GM12892 (cell line): ENCODE data around the gene FBN3.

Source experiments
- DNase-seq: peaks from one replicate; pipeline ENCODE4 v3.0.0; 2011; ENCODE audit not compliant: insufficient read length
- FAIRE-seq: peaks from 2 replicates; lab custom pipeline; 2011; peaks lifted over from hg19 to GRCh38; lab: Jason Lieb, UNC
- POLR2A ChIP-seq: IDR thresholded peaks from 2 replicates; pipeline ENCODE4 v1.6.1; 2011; ENCODE audit warnings: low read depth, low read length, control low read depth
- POLR2AphosphoS5 ChIP-seq: IDR thresholded peaks from 2 replicates; pipeline ENCODE4 v1.6.1; 2011; ENCODE audit warnings: low read depth, low read length, control low read depth
- TAF1 ChIP-seq: IDR thresholded peaks from 2 replicates; pipeline ENCODE4 v1.6.1; 2011; ENCODE audit warnings: low read depth, mild to moderate bottlenecking, control low read depth, low read length, borderline replicate concordance

Gene FBN3

DNA sequence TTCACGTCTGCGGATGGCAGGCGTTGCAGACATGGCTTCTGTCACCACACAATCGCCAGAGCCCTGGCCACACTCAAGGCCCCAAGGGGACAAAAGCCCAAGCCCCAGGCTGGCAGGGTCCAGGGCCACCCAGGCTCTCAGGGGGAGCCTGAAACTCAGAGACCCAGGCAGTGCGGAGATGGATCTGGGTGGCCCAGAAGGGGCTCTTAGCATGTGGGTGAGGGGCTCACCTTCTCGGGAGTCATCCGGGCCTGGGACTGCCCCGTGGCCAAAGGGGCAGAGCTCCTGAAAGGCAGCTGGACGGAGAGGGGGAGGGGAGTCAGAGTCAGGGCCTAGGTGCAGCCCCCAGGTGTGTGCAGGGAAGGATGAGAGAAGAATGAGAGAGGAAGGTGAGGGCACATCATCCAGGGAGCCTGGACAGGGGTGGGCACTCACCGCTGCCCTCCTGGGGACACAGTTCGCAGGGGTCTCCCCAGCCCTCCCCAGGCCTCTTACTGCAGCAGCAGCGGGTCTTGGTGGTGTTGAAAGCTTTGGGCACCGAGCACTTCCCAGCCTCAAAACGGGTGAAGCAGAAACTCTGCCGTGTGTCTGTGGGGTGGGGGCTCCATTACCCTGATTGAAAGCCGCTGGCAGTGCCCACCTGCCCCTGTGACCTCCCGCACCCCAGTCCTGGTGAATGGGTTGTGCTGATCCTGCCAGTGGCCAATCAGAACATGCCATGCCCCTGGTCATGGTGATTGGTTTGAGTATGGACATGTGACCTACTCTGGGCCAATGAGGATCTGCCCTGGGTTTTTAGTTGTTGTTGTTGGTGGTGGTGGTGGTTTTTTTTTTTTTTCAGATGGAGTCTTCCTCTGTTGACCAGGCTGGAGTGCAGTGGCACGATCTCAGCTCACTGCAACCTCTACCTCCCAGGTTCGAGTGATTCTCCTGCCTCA lies 59.5 kb downstream of the FBN3 start:
- no peak for DNase-seq

DNA sequence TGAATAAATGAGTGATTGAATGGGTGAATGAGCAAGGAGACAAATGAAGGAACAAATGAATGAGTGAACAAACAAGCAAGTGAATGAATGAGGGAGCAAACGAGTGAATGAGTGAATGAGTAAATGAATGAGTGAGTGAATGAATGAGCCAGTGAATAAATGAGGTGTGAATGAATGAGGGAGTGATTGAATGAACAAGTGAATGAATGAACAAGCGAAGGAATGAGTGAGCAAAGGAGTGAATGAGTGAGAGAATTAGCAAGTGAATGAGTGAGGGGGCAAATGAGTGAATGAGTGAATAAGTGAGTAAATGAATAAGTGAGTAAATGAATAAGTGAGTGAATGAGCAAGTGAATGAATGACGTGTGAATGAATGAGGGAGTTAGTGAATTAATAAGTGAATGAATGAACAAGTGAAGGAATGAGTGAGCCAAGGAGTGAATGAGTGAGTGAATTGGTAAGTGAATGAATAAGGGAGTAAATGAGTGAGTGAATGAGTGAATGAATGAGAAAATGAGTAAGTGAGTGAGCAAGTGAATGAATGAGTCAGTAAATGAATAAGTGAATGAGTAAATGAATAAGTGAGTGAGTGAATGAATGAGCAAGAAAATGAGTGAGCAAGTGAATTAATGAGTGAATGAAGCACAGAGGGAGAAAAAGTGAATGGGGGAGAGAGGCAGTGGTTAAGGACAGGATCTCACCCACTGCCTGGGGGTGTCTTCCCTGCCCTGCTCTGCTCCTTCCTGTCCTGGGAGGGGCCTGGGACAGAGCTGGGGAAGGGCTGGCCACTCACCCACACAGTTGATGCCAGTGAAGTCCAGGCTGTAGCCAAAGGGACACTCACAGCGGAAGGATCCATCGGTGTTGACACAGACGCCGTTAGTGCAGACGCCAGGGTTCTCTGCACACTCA lies 60.4 kb downstream of the FBN3 start:
- TF ChIP-seq POLR2A (no peak), POLR2AphosphoS5 (no peak), TAF1 (no peak)
- peak; percentile 9 for FAIRE-seq
- DNase-seq: no peak

More for the DNA sequence above, 59.5 kb downstream of the FBN3 start:
- no peak for FAIRE-seq
- TF ChIP-seq POLR2AphosphoS5 (no peak), POLR2A (no peak), TAF1 (no peak)

DNA sequence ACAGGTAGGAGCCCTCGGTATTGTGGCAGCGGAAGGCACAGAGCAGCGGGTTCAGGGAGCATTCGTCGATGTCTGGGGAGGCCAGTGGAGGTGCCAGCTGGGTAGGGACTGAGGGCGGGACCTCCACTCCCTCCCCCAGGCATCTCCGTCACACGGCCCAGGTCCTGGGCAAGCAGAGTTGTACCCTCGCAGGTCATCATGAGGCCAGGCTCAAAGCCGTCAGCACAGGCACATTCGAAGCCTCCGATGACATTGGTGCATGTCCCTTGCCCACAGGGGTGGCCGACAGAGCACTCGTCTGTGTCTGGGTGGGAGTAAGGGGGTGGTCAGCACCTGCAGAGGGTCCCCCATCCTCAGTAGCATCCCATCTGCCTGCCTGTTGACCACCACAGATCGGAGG lies 61.5 kb downstream of the FBN3 start:
- FAIRE-seq (no peak), DNase-seq (no peak)
- TF ChIP-seq TAF1: no peak
- TF ChIP-seq POLR2A: no peak
- no peak for TF ChIP-seq POLR2AphosphoS5

DNA sequence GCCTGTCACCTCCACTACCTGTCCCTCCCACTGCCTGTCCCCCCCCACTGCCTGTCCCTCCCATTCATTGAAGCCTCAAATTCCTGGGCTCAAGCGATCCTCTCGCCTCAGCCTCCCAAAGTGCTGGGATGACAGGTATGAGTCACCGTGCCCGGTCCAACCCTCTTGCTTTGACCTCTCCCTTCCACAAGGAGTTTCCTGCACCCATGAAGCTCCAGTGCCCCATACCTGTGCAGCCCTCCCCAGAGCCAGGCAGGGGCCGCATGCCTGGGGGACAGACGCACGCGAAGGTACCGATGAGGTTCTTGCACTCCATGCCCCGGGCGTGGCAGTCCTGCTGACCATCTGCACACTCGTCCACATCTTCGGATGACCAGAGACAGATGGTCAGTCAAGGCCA lies 62.5 kb downstream of the FBN3 start:
- DNase-seq: no peak
- TF ChIP-seq TAF1 (no peak), POLR2A (no peak), POLR2AphosphoS5 (no peak)
- FAIRE-seq: no peak

DNA sequence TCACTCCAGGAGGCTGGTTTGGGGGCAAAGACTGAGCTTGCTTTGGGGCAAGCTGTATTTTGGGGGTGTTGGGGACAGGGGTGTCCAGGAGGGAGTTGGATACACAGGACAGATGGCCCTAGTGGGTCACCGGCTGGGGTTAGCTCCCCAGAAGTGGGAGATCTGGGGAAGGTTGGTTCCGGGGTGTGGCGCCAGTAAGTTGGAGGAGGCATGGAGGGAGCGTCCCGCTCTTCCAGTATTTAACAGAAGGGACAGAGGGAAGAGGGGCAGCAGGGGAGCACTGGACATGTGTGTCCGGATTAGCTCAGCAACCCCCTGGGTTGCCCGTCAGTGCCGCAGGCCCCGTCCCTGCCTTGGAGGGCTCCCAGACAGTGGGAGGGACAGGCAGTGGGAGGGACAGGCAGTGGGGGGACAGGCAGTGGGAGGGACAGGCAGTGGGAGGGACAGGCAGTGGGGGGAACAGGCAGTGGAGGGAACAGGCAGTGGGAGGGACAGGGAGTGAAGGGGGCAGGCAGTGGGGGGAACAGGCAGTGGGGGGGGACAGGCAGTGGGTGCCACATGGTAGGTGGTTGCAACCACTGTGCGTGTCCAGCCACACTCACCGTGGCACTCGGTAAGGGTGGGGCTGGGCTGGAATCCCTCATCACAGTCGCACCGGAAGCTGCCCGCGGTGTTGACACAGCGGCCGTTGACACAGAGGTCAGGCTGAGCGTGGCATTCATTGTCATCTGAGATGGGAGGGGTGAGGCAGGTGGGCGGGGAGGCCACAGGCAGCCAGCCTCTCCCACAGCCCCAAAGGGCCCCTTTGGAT lies 63.6 kb downstream of the FBN3 start:
- FAIRE-seq (no peak), DNase-seq (no peak)
- TF ChIP-seq POLR2A (no peak), POLR2AphosphoS5 (no peak), TAF1 (no peak)

DNA sequence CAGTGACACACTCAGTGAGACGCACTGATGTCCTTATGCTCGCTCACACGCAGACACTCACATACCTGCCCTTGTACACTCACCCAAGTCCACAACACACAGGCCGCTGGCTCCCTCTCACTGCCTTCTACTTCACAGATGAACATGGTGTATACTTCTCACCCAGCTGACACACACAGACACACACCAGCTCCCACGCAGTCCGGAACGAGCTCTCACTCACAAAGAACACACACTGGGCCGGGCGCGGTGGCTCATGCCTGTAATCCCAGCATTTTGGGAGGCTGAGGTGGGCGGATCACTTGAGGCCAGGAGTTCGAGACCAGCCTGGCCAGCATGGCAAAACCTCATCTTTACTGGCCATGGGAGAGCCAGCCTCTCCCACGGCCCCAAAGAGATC lies 65.2 kb downstream of the FBN3 start:
- TF ChIP-seq POLR2A (no peak), POLR2AphosphoS5 (no peak), TAF1 (no peak)
- no peak for FAIRE-seq
- DNase-seq: no peak

DNA sequence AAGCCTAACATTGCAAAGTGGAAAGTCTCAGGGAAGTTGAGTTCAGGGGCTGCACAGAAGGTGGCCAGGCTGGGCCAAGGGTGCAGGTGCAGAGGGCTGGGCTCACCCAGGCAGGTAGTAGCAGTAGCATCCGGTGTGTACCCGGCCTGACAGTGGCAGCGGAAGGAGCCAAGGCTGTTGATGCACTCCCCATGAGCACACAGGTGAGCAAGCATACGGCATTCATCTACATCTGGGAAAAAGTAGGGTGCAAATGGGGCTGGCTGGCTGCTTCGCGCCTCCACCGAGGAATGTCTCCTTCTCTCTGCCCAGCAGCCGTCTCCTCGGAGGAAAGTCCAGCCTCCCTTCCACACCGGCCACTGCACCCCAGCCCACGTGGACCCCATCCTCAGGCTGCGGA lies 66.3 kb downstream of the FBN3 start:
- no peak for FAIRE-seq
- no peak for TF ChIP-seq TAF1
- TF ChIP-seq POLR2AphosphoS5: no peak
- TF ChIP-seq POLR2A: no peak
- DNase-seq: no peak

DNA sequence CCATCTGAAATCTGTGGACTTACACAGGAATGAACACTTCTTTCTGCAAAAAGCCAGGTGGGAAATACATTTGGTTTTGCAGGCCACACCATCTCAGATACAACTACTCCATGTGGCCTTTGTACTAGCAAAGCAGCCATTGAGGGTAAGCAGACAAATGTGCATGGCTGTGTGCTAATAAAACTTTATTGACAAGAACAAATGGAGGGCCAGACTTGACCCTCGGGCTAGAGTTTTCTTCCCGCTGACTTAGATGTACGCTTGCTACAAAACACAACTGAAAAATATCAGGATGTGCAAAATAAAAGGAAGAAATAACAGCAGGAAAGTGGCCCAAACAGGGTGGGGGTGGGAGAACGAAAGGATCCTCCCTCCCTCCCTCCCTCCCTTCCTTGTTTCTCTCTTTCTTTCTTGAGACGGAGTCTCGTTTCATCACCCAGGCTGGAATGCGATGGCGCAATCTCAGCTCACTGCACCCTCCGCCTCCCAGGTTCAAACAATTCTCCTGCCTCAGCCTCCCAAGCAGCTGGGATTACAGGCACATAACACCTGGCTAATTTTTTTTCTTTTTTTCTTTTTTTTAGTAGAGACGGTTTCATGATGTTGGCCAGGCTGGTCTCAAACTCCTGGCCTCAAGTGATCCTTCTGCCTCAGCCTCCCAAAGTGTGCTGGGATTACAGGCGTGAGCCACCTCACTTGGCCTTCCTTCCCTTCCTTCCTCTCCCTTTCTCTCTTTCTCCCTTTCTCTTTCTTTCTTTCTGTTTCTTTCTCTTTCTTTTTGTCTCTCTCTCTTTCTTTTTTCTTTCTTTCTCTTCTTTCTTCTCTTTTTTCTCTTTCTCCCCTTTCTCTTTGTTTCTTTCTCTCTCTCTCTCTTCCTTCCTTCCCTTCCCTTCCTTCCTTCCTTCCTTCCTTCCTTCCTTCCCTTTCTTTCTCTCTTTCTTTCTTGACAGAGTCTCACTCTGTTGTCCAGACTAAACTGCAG lies 67.5 kb downstream of the FBN3 start:
- TF ChIP-seq POLR2AphosphoS5: no peak
- no peak for TF ChIP-seq TAF1
- TF ChIP-seq POLR2A: no peak

DNA sequence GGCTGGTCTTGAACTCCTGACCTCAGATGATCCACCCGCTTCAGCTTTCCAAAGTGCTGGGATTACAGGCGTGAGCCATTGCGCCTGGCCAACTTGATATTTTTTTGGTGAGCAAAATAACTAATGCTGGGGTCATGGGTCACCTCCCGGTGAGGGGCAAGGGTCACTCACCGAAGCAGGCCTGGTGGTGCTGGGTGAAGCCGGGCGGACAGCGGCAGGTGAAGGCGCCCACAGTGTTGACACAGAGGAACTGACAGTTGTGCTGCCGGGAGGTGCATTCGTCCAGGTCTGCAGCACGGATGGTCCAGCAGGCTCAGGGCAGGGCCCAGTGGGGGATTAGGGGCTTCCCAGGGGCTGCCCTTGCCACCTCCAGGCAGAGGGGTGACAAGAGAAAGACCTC lies 68.6 kb downstream of the FBN3 start:
- FAIRE-seq (no peak), DNase-seq (no peak)
- TF ChIP-seq POLR2A (no peak), POLR2AphosphoS5 (no peak), TAF1 (no peak)

More for the DNA sequence above, 67.5 kb downstream of the FBN3 start:
- no peak for FAIRE-seq
- DNase-seq: no peak
